ENCODE data around the gene LARP4B. TPM values are rescaled to one million over a fixed set of nuclear protein-coding genes. Genes with fewer than 3 reads are reported as not detected.

The LARP4B gene
- total RNA-seq, 1 donor from 2014 or later, result 31.1 TPM

GRCh38 chr10:955127-955819 is 23.8 kb upstream of the LARP4B start:
- Histone ChIP-seq H3K4me3 (ENCODE audit: low read depth, low read length) (no peak overlapping the region), H3K36me3 (ENCODE audit: control insufficient read depth, insufficient read depth, low read length) (no peaks in the 10 kb centered on the region), H3K27me3 (ENCODE audit: control insufficient read depth, insufficient read depth, low read length) (peaks cover 4% of the 10 kb centered on the region)
- TF ChIP-seq CTCF (IDR thresholded peaks at IDR 0.05; ENCODE audit: insufficient read depth, low read length, severe bottlenecking), result no peak
- no peak for DNase-seq (ENCODE audit: low read depth)
- FAIRE-seq, result no peak

GRCh38 chr10:954396-954795 is 22.9 kb upstream of the LARP4B start:
- DNase-seq (ENCODE audit: low read depth) (no peak), FAIRE-seq (no peak)
- Histone ChIP-seq H3K36me3 (ENCODE audit: control insufficient read depth, insufficient read depth, low read length) (no peaks in the 10 kb centered on the region), H3K27me3 (ENCODE audit: control insufficient read depth, insufficient read depth, low read length) (peaks cover 4% of the 10 kb centered on the region), H3K4me3 (ENCODE audit: low read depth, low read length) (no peak overlapping the region)
- no peak for TF ChIP-seq CTCF (IDR thresholded peaks at IDR 0.05; ENCODE audit: insufficient read depth, low read length, severe bottlenecking)

DNA sequence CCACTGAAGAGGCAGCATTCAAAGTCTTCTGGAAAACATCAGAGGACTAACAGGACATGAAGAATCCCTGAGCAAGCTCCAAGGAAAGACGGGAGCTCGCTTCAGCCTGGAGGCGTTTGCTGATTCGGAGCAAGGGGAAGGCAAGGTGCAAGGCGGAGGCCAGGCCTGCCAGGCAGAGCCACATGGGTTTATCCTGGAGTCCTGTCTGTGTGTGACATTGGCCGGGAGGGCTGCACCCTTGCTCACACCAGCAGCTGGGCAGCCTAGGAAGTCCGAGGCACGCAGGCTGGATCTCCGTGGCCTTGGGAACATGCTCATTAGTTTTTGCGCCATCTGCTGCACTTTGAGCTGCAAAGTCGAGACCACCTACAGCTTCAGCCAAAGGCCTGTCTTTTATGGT is 22.3 kb upstream of the LARP4B start:
- Histone ChIP-seq H3K4me3 (ENCODE audit: low read depth, low read length) (no peak overlapping the region), H3K36me3 (ENCODE audit: control insufficient read depth, insufficient read depth, low read length) (no peaks in the 10 kb centered on the region), H3K27me3 (ENCODE audit: control insufficient read depth, insufficient read depth, low read length) (peaks cover 4% of the 10 kb centered on the region)
- no peak for TF ChIP-seq CTCF (IDR thresholded peaks at IDR 0.05; ENCODE audit: insufficient read depth, low read length, severe bottlenecking)
- FAIRE-seq (no peak), DNase-seq (ENCODE audit: low read depth) (no peak)

DNA sequence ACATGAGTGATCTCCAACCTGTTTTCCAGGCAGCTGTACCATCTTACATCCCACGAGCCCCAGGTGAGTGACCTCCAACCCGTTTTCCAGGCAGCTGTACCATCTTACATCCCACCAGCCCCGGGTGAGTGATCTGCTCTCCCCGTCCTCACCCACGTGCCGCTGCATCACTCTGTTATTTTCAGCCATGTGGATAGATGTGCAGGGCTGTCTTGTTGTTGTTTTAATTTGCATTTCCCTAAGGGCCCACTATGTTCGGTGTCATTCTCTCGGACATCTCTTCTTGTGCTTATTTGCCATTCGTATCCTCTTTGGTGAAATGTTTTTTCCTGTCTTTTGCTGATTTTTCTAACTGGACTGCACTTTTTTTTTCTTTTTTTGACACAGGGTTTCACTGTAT is 17.9 kb upstream of the LARP4B start:
- FAIRE-seq, result no peak
- DNase-seq (ENCODE audit: low read depth), result no peak
- H3K27me3 ChIP-seq (ENCODE audit: control insufficient read depth, insufficient read depth, low read length), result peaks cover 2% of the 10 kb centered on the region
- no peaks in the 10 kb centered on the region for H3K36me3 ChIP-seq (ENCODE audit: control insufficient read depth, insufficient read depth, low read length)
- no peak overlapping the region for H3K4me3 ChIP-seq (ENCODE audit: low read depth, low read length)
- no peak for TF ChIP-seq CTCF (IDR thresholded peaks at IDR 0.05; ENCODE audit: insufficient read depth, low read length, severe bottlenecking)

GRCh38 chr10:948347-948746 is 16.8 kb upstream of the LARP4B start:
- Histone ChIP-seq H3K27me3 (ENCODE audit: control insufficient read depth, insufficient read depth, low read length) (no peaks in the 10 kb centered on the region), H3K36me3 (ENCODE audit: control insufficient read depth, insufficient read depth, low read length) (no peaks in the 10 kb centered on the region), H3K4me3 (ENCODE audit: low read depth, low read length) (no peak overlapping the region)
- FAIRE-seq (no peak), DNase-seq (ENCODE audit: low read depth) (no peak)
- no peak for TF ChIP-seq CTCF (IDR thresholded peaks at IDR 0.05; ENCODE audit: insufficient read depth, low read length, severe bottlenecking)

- TF ChIP-seq CTCF (IDR thresholded peaks at IDR 0.05; ENCODE audit: insufficient read depth, low read length, severe bottlenecking), result no peak
- Histone ChIP-seq H3K36me3 (ENCODE audit: control insufficient read depth, insufficient read depth, low read length) (no peaks in the 10 kb centered on the region), H3K4me3 (ENCODE audit: low read depth, low read length) (no peak overlapping the region), H3K27me3 (ENCODE audit: control insufficient read depth, insufficient read depth, low read length) (no peaks in the 10 kb centered on the region)
- no peak for DNase-seq (ENCODE audit: low read depth)
- FAIRE-seq, result no peak
Measured at GRCh38 chr10:947881-948280, 16.4 kb upstream of the LARP4B start.
